Epithelial cell of proximal tubule (primary cell): ENCODE measurements around the gene DGKI. TPM values are rescaled to one million over a fixed set of nuclear protein-coding genes. Genes with fewer than 3 reads are reported as not detected.

ENCODE experiments used
- DNase-seq: peaks from one replicate; pipeline ENCODE4 v3.0.0-alpha.2; 2011; ENCODE audit warnings: low read depth
- H3K4me3 ChIP-seq: 2 replicates; pipeline ENCODE4 v1.5.1; 2011; ENCODE audit warnings: low read depth, mild to moderate bottlenecking, low read length
- total RNA-seq: library from RNA; depleted of rRNA; stranded (reverse); fragments of >200 nt; gene quantifications from 2 replicates; pipeline ENCODE4 v1.2.3, GENCODE V29; 2015
- TF ChIP-seq, protein P1 (sequence below): conservative IDR thresholded peaks from 2 replicates; pipeline ENCODE4 v1.5.1; 2012; ENCODE audit warnings: low read depth, mild to moderate bottlenecking, low read length

The DGKI gene
- 0.14 and 0.69 TPM in 2 replicates for total RNA-seq

GRCh38 chr7:137846827-137847567 is at the start of gene DGKI:
TSS of gene DGKI (minus strand) at chr7:137846974.
- H3K4me3 ChIP-seq = peak within 1 kb of the TSS; percentile 50
- no peak for DNase-seq

DNA sequence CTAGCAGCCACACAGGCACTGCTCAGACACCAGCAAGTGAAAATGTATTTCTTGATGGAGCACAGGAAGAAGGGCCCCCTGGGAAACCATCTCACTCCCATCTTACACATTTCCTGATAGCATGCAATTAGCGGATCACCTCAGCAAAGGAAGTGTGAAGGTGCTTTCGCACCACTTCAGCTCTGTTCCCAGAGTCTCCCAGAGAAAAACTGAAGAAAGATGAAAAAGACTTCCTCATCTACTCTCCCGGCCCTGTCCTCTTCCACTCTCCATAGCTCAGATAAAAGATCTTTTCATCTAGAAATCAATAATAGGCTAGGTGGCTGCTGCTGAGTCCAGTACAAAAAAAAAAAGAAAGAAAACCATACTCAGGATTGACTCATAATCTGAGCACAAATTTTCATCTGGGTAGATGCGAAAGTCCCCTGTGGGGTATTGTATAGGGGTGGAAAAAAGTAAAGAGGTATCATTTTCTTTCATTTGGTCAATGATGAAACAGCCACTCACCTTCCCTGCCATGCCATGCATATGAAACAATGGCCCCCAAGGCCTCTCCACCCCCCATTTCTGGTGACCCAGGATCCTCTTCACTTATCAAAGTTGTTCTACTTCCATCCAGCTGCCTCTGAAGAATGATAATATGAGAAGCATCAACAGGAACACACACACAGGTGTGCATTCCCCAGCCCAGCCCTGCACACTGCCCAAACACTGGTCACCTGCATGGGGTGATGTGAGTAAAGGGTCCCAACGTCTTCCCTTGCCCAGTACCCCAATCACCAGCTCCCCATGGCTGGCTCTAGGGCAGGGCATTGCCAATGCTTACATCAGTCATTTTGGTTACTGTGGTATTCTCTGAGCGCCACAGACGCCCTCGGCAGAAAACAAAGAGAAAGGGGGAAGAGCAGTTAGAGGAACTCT is 48.8 kb upstream of the DGKI start:
- no peak overlapping the region for H3K4me3 ChIP-seq
- DNase-seq = no peak
- TF ChIP-seq, protein P1, sequence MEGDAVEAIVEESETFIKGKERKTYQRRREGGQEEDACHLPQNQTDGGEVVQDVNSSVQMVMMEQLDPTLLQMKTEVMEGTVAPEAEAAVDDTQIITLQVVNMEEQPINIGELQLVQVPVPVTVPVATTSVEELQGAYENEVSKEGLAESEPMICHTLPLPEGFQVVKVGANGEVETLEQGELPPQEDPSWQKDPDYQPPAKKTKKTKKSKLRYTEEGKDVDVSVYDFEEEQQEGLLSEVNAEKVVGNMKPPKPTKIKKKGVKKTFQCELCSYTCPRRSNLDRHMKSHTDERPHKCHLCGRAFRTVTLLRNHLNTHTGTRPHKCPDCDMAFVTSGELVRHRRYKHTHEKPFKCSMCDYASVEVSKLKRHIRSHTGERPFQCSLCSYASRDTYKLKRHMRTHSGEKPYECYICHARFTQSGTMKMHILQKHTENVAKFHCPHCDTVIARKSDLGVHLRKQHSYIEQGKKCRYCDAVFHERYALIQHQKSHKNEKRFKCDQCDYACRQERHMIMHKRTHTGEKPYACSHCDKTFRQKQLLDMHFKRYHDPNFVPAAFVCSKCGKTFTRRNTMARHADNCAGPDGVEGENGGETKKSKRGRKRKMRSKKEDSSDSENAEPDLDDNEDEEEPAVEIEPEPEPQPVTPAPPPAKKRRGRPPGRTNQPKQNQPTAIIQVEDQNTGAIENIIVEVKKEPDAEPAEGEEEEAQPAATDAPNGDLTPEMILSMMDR = no peak

More at GRCh38 chr7:137846827-137847567, at the start of gene DGKI:
- TF ChIP-seq, protein P1 = no peak

DNA sequence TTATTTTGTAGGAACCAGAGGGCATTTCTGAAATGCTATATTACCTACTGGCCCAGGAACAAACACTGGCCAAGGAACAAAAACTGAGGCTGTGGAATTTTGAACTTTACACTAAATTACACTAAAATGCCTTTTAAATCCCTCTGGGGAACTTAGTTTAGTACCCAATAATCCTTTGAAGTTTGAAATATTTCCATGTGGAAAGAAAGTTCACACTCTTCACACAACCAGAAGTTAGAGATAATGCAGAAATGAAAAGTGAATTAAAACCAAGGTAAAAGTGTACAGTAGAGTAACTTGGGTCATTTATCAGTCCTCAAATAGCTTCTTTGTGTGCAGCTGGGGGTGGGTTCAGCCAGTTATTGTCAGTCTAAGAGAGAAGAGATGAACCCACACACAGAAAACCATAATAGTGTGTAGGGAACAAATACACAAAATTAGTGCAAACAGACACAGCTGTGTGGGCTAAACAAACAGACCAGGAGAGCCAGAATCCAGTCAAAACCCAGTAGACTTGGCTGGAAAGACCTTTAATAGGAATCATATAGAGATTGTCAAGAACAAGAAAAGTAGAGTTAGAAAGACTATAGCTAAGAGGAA is 46.5 kb upstream of the DGKI start:
- no peak overlapping the region for H3K4me3 ChIP-seq
- TF ChIP-seq, protein P1 = no peak
- DNase-seq = no peak

GRCh38 chr7:137891016-137891655 is 44.4 kb upstream of the DGKI start:
- no peak overlapping the region for H3K4me3 ChIP-seq
- no peak for DNase-seq
- TF ChIP-seq, protein P1 = no peak

DNA sequence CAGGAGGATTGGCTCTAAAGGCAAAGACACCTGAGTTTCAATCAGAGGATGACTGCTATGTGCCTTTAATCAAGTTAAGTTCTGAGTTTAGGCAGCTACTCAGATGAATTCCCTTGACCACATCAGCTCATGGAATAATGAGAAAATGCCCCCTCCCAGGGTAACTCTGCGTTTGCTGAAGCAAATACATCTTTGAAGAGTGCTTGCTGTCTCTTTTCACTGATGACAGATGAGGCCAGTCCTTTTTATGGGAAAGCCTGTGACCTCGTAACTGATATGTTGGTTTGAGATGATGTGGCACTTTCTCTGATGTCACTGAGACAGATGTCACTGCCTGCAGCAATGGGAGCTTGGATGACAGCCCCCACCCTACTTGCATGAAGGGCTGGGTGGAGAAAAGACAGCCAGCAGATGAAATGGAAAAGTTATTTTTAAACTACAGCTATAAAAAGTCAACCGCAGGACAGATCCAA is 43.7 kb upstream of the DGKI start:
- TF ChIP-seq, protein P1 = no peak
- DNase-seq = no peak
- no peak overlapping the region for H3K4me3 ChIP-seq

DNA sequence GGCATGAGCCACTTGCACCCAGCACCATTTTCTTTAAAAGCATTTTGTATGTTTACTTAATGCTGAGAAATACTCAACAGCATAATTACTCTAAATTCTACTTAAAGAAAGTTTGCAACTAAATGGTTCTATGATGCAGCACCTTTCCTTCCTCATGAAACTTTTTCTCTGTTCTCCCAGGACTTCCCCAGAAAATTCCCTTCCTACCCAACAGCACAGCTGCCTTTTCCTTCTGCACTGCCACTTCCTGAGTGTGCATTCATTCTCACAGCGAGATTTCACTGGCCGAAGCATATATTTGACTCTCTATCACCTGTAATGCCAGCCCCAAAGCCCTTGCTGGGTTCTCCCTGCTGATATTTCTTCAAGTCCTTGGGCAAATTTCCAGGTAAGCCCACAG is 41.5 kb upstream of the DGKI start:
- no peak for DNase-seq
- H3K4me3 ChIP-seq = no peak overlapping the region
- TF ChIP-seq, protein P1 = no peak
